ENCODE data around the gene RPS6KA1. TPM values are rescaled to one million over a fixed set of nuclear protein-coding genes. Genes with fewer than 3 reads are reported as not detected.
A peak's percentile ranks its signal among the peaks of the same experiment; 100 is the strongest.

Gene RPS6KA1
- total RNA-seq, 2 donors from 2014 or later = 41.3 TPM

DNA sequence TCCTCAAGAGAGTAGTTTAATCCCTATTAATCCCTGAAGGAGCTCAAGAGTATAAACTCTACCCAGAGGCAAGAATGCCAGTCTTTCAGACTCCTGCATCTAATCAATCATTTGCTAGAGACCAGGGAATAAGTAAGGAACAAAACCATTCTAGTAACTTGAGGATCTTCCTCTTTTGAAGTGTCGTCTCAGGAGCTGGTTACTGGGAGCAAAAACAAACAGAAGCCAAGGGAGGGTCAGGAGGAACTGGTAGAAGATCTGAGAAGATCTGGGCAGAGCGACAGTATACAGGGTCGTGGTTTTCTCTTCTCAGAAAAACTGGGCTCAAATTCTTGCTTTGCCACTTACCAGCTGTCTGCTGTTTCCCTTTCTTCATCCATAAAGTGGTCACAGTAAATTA, 69.3 kb downstream of the RPS6KA1 start:
- H3K9me3 Mint-ChIP-seq = peaks cover 12% of the 10 kb centered on the region
- peak overlapping the region; percentile 57 for H3K27ac Mint-ChIP-seq

DNA sequence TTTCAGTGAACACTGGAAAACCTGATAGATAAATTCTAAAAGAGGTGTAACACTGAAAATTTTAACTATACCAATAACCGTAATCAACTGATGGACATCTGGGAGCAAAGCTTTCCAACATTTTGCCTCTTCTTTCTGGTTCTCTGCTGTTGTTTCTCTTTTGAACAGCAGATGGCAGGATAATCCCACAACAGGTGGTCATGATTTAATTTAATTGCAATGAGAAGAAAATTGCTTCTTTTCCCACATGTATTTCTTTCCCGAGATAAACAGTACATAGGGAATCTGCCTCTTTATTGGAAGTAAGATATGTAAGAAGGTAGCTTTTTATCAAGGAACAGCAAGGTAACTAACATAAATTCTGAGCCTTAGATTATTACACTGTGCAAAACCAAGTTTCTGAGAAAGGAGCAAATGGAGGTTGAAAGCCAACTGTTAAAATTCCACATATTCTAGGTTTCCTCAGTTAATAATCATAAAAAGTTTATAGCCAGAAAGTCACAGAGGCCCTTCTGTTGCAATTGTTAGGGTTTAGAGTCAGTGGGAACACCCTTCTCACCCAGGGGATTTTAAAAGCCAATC, 72.9 kb downstream of the RPS6KA1 start:
- H3K27ac Mint-ChIP-seq = no peak overlapping the region
- H3K9me3 Mint-ChIP-seq = peaks cover under 1% of the 10 kb centered on the region
- 63 to 69% methylated on average over 1 of the region's 2 CpGs for WGBS, 2 experiments (ENCODE audit: insufficient coverage in 1 of 2, insufficient read length in 1 of 2)
- Histone ChIP-seq H3K27me3 (ENCODE audit: control insufficient read depth, insufficient read depth, low read length, poor library complexity, severe bottlenecking) (no peaks in the 10 kb centered on the region), H3K9ac (ENCODE audit: extremely low read depth, low read length, poor library complexity, severe bottlenecking) (no peak overlapping the region), H3K27ac (ENCODE audit: low read depth, low read length) (no peak overlapping the region), H3K9me3 (ENCODE audit: control insufficient read depth, low read length) (no peaks in the 10 kb centered on the region), H3K4me3 (ENCODE audit: low read length) (no peak overlapping the region), H3K36me3 (ENCODE audit: control insufficient read depth, insufficient read depth, low read length) (no peaks in the 10 kb centered on the region), H3K4me1 (ENCODE audit: control insufficient read depth, insufficient read depth, low read length) (peaks cover 11% of the 10 kb centered on the region)
- H3K4me1 Mint-ChIP-seq = peaks cover 36% of the 10 kb centered on the region
- no peak overlapping the region for H3K4me3 Mint-ChIP-seq
- H3K27me3 Mint-ChIP-seq (ENCODE audit: insufficient read depth) = peaks cover 9% of the 10 kb centered on the region
- DNase-seq = peak; percentile 61
- no peaks in the 10 kb centered on the region for H3K36me3 Mint-ChIP-seq (ENCODE audit: low read depth)
- TF ChIP-seq, protein P1, sequence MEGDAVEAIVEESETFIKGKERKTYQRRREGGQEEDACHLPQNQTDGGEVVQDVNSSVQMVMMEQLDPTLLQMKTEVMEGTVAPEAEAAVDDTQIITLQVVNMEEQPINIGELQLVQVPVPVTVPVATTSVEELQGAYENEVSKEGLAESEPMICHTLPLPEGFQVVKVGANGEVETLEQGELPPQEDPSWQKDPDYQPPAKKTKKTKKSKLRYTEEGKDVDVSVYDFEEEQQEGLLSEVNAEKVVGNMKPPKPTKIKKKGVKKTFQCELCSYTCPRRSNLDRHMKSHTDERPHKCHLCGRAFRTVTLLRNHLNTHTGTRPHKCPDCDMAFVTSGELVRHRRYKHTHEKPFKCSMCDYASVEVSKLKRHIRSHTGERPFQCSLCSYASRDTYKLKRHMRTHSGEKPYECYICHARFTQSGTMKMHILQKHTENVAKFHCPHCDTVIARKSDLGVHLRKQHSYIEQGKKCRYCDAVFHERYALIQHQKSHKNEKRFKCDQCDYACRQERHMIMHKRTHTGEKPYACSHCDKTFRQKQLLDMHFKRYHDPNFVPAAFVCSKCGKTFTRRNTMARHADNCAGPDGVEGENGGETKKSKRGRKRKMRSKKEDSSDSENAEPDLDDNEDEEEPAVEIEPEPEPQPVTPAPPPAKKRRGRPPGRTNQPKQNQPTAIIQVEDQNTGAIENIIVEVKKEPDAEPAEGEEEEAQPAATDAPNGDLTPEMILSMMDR (conservative IDR thresholded peaks at IDR 0.05) = peak; percentile 93

More for the DNA sequence above, 69.3 kb downstream of the RPS6KA1 start:
- H3K4me1 ChIP-seq (ENCODE audit: control insufficient read depth, insufficient read depth, low read length) = peaks cover 6% of the 10 kb centered on the region
- TF ChIP-seq, protein P1 (conservative IDR thresholded peaks at IDR 0.05) = no peak
- 65 to 74% methylated on average over 3 of the region's 3 CpGs for WGBS, 2 experiments (ENCODE audit: insufficient coverage in 1 of 2, insufficient read length in 1 of 2)
- Mint-ChIP-seq H3K4me1 (peaks cover 27% of the 10 kb centered on the region), H3K4me3 (no peak overlapping the region), H3K36me3 (ENCODE audit: low read depth) (no peaks in the 10 kb centered on the region), H3K27me3 (ENCODE audit: insufficient read depth) (no peaks in the 10 kb centered on the region)
- DNase-seq = no peak
- no peak overlapping the region for H3K4me3 ChIP-seq (ENCODE audit: low read length)
- H3K27ac ChIP-seq (ENCODE audit: low read depth, low read length) = no peak overlapping the region
- no peak overlapping the region for H3K9ac ChIP-seq (ENCODE audit: extremely low read depth, low read length, poor library complexity, severe bottlenecking)
- H3K36me3 ChIP-seq (ENCODE audit: control insufficient read depth, insufficient read depth, low read length) = no peaks in the 10 kb centered on the region
- no peaks in the 10 kb centered on the region for H3K9me3 ChIP-seq (ENCODE audit: control insufficient read depth, low read length)
- no peaks in the 10 kb centered on the region for H3K27me3 ChIP-seq (ENCODE audit: control insufficient read depth, insufficient read depth, low read length, poor library complexity, severe bottlenecking)

- H3K36me3 ChIP-seq (ENCODE audit: control insufficient read depth, insufficient read depth, low read length) = no peaks in the 10 kb centered on the region
- H3K9ac ChIP-seq (ENCODE audit: extremely low read depth, low read length, poor library complexity, severe bottlenecking) = no peak overlapping the region
- Mint-ChIP-seq H3K4me1 (peaks cover 28% of the 10 kb centered on the region), H3K4me3 (no peak overlapping the region), H3K27me3 (ENCODE audit: insufficient read depth) (peaks cover 11% of the 10 kb centered on the region), H3K9me3 (no peaks in the 10 kb centered on the region), H3K36me3 (ENCODE audit: low read depth) (no peaks in the 10 kb centered on the region), H3K27ac (no peak overlapping the region)
- H3K4me1 ChIP-seq (ENCODE audit: control insufficient read depth, insufficient read depth, low read length) = peaks cover 11% of the 10 kb centered on the region
- WGBS, 2 experiments (ENCODE audit: insufficient coverage in 1 of 2, insufficient read length in 1 of 2) = 73 to 87% methylated on average over 2 to 4 of the region's 4 CpGs
- H3K4me3 ChIP-seq (ENCODE audit: low read length) = no peak overlapping the region
- H3K27me3 ChIP-seq (ENCODE audit: control insufficient read depth, insufficient read depth, low read length, poor library complexity, severe bottlenecking) = no peaks in the 10 kb centered on the region
- TF ChIP-seq, protein P1 (conservative IDR thresholded peaks at IDR 0.05) = no peak
- H3K9me3 ChIP-seq (ENCODE audit: control insufficient read depth, low read length) = no peaks in the 10 kb centered on the region
- no peak for DNase-seq
- H3K27ac ChIP-seq (ENCODE audit: low read depth, low read length) = no peak overlapping the region
Observed at GRCh38 chr1:26603856-26604255, 74.3 kb downstream of the RPS6KA1 start.

All from endodermal cell (in vitro differentiated cells).